ENCODE results near the gene S100A3.

GRCh38 chr1:153563991-153564390, 14.9 kb upstream of the S100A3 start:
- TF ChIP-seq MAX (IDR thresholded peaks at IDR 0.05), result no peak
- no peak for TF ChIP-seq YY1 (IDR thresholded peaks at IDR 0.05; ENCODE audit: low read depth)
- TF ChIP-seq EP300 (IDR thresholded peaks at IDR 0.05; ENCODE audit: borderline replicate concordance), result no peak
- no peak for TF ChIP-seq USF1 (IDR thresholded peaks at IDR 0.05)
- TF ChIP-seq RAD21 (IDR thresholded peaks at IDR 0.05; ENCODE audit: low read depth), result no peak
